DMS153 (cell line): ENCODE measurements around the gene MICB.
A peak's percentile ranks its signal among the peaks of the same experiment; 100 is the strongest.
"Not testable (repeated sequence)": the region's sequence is repeated elsewhere in the genome, so short reads cannot be mapped to it uniquely, and the experiment has no call there.

Experiments used
- DNase-seq: peaks from one replicate; lab custom pipeline; 2025; lab: John Stamatoyannopoulos, UW

Gene MICB

DNA sequence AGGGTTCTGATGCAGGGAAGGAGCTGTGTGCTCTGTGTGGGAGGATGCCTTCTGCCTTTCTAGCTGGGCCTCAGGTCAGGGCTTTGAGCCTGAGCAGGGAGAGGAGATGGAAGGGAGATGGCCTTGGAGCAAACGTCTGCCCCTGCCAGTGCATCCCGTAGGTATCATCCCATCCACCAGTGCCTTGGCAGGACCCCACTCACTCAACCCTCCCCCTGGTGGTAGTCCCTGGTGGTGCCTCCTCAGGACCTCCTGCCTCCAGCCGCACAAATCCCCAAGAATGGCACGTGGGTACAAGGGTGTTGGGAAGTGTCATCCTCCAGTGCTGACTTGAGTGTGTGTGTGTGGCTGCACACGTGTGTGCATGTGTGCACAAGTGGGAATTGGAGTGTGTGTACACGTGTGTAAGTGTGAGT, 23.1 kb upstream of the MICB start:
- no peak for DNase-seq

DNA sequence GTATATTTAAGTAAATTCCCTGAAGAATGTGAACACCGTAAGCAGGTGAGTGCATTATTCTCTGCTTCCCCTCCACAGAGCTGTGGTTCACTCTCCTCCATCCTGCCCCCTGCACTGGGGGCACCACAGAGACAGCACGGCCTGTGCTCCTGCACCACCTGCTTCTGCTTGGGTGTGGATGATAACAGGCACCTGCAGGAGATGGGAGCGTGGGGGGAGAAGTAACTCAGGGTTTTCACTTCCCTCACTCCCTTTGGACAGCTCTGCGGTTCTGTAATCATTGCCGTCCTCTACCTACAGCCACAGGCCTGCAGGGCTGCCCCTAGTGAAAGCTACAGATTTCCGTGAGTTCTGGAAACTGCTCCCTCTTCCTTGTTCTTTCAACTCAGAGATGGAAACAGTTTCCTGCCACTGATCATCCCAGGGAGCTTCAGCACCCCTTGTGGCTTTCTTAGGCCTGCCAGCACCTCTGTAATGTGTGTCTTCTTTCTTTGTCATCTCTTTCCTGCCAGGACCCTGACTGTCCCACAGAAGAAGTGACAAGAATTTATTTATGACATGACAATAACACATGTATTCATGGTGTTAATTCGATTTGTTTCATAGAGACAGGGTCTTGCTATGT, 21.3 kb upstream of the MICB start:
- DNase-seq, result no peak

DNA sequence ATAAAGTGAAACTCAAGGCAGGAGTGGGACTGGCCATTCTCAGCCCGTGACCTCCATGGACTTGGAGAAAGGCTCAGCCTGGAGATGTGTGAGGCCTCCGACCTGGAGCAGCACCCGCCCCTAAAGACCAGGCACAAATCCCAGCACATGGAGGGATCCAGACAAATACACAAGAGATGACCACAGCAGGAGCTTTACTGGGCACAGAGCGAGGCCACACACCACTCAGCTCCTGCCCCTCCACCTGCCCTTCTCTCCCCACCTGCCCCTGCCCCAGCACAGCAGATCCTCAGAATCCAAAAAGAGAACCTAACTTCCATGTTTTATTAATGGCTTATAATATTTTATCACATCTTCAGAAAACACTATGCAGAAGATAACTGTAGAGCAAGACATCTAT, 20.4 kb upstream of the MICB start:
- DNase-seq, result no peak

DNA sequence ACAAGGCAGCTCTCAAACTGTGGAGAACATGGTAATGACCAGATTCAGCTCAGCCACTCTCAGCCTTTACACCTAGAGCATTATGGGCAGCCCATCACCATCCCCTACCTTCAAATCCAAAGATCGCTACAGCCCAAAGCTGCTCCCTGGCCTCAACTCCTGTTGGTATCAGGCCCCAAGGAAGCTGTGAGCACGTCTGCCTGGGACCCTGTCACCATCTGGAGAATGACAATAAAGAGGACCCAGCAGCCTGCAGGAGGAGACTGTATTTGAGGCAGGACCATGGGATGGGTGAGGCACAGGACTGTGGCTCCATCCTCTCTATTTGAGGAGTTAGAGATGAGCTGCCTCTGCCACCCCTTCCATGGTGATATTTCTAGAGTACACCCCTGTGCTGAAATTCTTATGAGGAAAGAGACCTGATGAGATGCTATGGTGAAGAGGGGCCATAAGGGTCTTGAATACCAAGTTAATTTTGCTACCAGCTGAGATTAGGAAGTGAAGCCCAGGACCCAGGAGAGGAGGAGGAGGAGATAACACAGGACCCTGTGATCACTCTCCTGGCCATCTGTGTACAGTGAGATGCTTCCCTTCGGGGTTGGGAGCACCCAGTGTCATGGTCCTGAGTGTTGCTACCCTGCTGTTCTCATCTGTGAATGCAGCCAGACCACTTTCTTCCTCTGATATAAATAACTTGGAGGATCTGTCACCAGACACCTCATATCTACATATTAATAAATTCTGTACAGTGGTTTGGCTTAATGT, 19.6 kb upstream of the MICB start:
- DNase-seq, result no peak

DNA sequence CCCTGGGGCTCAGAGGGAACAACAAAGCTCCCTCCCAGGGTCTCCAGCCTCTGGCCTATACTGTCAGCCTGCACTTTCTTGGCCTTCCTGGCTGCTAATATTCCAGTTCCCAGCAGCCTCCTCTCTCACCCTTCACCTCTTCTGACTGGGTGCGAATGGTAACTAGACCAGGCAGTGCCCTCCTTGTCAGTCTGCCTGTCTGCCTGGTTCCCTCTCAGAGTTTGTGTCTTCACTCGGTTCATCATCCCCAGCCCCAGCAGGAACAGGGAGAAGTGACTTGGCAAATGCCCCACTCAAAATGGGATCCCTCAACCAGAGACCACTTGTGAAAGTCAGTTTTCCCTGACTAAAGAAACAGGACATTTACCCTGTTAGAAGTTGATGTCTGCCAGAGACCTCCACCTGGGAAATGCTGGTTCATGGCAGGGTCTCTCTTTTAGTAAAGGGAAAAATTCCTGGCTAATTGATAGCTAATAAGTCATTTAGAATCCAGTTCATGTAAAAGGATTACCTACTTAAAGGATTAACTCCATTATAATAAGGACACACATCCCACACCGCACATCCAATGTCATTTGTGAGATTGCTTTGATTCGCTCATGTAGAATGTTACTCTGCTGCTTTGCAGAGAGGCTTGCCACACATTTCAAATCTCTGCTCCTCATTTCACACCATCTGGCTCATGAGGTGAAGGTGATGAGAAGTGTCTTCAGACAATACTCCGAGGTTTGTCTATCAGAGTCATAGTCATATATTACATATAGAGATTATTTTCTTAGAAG, 18.6 kb upstream of the MICB start:
- no peak for DNase-seq

DNA sequence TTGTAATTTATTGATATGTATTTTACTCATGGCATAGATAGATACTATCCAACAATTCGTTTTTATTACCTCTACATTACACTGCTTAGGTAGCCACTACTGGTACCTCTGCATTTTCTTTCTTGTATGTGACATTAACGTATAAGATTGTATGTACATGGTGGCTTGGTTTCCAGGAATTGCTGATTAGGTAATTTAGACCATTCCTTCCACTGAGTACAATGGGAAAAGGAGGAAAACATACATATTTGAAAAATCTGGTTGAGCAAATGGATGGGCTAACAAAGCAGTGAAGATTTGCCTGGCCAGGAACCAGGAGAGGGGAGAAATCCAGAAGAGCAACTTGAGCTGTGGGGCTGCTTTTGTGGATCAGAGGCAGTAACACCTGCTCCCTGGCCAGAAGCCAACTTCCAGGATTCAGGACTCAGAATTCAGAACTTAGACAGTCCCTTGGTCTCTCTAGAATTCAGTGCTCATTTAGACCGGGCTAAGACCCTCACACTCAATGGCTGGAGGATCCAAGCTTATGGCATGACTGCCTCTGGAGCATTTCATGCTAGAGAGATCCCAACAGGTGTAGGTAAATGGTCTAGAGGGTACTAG, 17.9 kb upstream of the MICB start:
- DNase-seq, result no peak

DNA sequence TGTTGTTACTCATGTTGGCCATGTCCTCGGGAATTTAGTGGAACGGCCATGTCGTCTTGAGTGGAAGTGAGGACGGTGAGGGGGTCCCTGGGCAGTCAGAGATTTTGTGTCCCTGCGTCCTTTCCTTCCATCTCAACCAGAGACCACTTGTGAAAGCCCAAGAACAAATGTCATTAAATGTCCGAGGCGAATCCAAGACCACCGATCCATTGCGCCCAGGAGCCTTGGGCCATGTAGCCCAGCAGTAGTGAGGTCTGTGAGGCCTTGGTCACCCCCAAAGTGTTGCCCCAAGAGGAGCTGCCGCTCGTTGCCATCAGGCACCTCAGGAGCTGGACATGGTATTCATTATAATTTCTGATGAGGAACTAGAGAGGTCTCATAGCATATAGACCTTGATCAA, 17.4 kb upstream of the MICB start:
- DNase-seq, result no peak

DNA sequence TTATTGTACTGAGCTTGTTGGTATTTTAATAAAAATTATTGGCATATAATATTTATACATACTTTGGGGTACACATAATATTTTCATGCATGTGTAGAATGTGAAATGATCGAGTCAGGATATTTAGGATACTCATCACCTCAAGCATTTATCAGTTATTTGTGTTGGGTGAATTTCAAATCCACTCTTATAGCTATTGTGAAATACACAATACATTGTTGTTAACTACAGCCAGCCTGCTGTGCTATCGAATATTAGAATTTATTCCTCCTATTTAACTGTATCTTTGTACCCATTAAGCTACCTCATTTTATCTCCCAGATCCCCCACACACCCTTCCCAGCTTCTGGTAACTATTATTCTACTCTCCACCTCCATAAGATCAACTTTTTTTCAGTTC, 14.6 kb upstream of the MICB start:
- no peak for DNase-seq

DNA sequence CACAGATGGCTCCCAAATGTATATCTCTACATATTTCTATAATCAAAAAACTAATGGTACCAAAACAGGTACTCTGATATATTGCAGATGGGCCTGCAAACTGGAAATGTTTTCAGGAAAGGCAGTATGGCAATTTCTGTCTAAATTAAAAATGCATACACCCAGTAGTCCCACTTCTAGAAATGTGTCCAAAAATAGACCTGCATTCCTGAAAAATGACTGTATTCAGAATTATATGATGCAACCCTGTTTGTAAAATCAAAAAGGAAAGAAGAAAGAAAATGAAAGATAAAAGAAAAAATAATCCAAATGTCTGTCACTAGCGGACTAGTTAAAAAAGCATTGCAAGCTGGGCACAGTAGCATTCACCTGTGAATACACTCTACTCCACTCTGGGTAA, 12.9 kb upstream of the MICB start:
- DNase-seq, result no peak

DNA sequence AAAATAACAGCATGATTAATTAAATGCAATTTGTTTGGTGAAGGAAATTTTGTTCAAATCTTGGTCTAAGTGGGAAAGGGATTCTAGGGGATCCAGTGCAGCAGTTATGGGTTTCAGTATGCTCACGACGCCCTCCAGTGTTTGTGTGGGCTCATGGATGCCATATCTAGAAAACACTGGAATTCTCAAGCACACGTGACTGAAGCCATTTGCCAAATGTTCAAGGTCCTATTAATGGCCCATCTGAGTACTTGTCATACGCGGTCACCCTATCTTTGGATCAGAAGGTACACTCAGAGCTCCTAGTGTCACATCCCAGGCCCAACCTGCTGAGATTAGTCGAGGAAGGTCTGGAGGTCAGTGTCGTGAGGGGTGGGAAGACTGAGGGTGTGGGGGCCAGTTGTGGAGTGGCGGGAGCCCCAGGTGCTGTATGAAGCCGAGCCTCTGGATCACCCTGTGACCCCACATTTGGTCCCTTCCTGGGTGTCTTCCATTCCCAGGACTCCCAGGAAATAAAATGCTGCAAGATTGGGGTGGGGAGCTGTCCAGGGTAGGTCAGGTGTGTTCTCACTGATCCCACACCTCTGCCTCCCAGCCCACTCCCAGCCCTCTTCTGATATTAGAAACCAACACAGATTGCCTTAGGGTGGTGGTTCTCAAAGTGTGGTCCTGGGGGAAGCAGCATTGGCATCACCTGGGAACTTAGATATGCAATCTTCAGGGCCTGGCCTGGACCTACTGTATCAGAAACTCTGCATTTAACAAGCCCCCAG, 11.7 kb upstream of the MICB start:
- not testable (repeated sequence) for DNase-seq

DNA sequence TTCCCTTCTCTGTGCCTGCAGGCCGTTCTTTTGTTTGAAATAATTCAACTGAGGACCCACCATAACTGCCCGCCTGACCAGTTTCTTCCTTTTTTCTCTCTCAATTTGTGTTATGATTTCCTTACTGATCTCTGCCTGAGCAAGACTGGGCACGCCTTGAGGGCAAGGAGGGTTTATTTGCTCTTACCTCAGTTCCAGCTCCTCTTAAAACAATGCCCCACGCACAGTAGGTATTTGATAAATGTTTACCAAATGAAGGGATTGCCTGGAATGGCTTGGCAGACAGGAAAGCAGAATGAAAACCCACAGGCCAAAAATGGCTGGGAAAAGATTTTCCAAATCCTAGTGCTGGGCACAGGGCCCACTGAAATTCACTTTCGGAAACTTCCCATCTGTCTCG, 10.3 kb upstream of the MICB start:
- not testable (repeated sequence) for DNase-seq

DNA sequence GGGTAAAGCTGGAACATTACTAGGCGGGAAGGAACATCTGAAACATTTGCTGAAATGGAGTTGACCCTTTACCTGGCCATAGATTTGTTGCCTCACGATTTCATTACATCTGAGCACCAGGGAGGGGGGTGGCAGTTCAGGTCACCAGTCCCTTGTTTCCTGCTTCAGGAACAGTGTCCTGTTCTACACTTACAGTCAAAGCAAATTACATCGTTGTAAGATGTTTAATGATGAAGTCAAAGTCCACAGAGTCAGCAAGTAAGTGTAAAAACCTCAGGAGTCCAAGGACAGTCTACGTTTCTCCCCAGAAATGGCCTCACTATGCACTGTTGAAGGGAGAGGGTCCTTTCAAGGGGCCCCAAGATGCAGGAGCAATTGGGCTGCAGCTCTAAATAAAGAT, 8.9 kb upstream of the MICB start:
- no peak for DNase-seq

DNA sequence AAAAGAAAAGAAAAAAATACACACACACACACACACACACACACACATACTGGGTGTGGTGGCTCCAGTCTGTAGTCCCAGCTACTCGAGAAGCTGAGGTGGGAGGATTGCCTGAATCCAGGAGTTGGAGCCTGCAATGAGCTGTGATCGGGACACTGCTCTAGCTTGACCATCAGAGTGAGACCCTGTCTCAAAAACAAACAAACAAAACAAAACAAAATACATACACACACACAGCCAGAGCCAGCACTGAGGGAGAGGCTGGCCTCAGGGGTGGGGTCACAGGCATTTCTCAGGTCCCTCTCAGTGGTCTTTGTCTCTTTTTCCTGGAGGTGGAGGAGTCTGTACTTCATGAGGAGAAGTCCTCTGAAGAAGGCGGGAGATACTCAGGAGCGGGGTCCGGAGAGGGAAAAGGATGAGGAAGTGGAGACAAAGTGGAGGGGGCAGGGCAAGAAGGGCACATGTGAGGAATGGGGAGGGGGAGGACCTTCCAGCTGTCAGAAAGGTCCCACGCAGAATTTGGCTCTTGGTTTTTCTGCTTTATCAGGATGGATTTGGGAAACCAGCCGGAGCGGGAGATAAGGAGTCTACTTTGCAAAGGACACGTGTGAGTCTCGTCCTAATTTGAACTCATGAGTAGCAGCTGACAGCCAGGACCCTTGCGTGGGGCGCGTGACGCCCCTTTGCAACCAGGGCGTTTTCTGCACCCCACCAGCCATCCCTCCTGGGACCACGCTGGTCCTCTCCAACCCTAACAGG, 7.7 kb upstream of the MICB start:
- no peak for DNase-seq

DNA sequence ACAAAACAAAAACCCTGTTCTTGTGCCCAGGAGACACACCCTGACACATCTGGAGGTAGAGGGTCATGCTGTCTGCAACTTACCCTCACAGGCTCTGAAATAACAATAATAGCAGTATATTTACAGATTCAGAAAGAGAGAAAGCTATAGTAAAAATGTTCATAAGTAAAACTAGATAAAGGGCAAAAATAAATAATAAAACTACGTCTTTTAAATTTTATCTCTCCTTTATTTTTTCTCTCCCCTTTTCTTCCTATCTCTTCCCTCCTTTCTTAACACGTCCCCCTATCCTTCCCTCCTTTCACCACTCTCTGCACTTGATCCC, 4.4 kb upstream of the MICB start:
- not testable (repeated sequence) for DNase-seq

DNA sequence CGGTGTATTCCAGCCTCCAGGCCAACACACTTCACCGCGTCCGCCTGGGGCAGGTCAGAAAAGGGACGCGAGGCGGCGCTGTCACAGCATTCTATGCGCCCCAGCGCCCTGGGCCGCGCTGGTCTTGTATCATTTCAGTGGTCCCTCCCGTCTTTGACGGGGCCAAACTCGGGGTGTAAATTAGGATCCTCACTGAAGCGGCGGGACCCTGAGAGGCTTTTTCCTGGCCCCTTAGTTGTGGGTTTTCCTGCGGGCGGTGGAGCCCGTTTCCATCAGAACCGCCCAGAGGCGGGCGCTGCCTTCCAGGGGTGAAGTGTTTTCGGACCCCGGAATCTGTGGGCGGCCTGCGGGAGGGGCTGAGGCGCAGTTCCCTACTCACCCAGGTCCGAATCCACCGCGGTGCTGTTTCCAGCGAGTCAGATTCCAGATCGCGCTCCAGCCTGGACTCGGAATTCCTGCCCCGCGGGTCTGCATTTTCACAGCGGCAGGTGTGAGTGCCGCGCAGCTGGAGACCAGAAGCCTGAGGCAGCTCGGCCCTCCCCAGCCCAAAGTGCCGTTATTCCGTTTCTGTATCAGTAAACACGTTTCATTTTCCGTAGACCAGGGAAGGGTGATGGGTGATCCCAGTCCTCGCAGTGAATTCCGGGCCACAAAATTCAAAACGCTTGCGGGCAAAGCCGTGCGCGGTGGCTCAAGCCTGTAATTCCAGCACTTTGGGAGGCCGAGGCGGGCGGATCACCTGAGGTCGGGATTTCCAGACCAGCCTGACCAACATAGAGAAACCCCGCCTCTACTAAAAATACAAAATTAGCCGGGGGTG, 3.9 kb upstream of the MICB start:
- DNase-seq, result peak; percentile 51

DNA sequence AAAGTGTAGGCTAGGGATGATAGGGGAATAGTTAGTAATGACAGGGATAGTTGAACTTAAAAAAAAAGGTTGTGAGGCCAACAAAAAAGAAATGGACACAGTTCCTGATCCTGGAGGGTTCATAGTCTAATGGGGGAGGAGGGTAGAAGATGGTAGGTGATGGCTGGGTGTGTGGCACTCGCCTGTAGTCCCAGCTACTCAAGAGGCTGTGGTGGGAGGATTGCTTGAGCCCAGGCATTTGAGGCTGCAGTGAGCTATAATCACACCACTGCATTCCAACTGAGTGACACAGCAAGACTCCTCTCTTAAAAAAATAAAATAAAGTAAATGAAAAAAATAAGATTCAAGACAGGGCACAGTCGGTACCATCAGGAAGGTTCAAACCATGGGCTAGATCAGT, 2.4 kb upstream of the MICB start:
- DNase-seq, result no peak

DNA sequence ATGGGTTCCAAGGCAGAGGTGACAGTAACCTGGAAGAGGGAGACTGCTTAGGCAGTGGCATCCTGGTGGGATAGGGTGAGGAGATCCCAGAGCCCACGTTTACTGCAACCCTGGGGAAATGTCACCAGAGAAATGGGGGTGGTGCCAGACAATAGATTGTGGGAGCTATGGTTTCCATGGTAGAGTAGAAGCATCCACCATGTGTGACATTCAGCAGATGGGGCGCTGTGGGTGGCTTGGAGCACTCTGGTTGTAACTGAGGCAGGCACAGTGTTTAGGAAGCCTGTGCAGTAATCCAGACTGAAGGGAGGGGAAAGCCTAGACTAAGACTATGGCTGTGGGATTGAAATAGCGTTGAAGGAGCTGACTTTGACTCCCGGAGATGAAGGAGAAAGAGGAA, 1.1 kb upstream of the MICB start:
- not testable (repeated sequence) for DNase-seq

DNA sequence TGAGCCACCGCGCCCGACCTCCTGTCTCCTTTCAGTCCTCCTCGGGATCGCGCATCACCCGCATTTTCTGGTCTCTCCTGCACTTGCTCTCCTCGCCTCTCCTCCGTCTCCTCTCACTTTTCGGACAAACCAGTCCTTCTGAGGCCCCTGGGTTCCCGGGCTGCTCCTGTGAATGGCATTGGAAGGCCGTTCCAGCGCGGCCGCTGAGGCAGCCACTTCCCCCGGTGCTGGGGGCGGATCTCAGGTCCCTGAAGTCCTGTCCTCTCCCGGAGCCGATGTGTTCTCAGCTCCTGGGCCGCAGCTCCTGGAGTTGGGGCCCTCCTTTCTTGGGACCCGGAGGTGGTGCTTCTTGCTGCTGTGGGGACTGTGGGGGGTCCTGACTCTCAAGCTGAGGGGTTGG, 803 bp downstream of the MICB start:
- no peak for DNase-seq

DNA sequence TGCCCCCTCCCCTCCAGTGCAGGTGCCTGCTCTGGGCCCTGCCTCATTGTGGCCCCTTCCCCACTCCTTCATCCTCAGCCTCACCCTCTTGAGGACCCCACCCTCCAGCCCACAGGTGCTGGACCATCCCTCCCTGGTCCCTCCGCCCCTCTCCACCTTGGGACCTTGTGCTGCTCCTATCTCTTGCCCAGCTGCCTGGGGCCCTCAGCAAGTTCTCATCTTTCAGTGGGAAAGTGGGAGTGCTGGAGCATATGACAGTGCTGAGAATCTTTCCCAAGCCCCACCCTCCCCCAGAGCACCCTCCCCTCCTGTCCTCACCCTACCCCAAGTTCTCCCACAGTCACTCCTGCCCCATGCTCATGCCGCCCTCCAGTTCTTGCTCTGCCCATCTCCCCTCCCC, 1.7 kb downstream of the MICB start:
- DNase-seq, result not testable (repeated sequence)

DNA sequence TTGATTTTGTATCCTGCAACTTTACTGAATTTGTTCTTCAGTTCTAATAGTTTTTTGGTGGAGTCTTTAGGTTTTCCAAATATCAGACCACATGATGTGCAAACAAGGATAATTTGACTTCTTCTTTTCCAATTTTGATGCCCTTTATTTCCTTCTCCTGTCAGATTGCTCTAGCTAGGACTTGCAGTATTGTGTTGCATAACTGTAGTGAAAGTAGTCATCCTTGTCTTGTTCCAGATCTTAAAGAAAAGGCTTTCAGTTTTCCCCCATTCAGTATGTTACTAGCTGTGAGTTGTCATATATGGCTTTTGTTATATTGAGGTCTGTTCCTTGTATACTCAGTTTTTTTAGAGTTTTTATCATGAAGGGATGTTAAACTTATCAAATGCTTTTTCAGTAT, 4.6 kb downstream of the MICB start:
- DNase-seq, result no peak
